ENCODE measurements around the gene MTHFSD. TPM values are rescaled to one million over a fixed set of nuclear protein-coding genes. Genes with fewer than 3 reads are reported as not detected.

MTHFSD gene
- polyA plus RNA-seq, 1 donor from 2014 or later, result 19.1 TPM

DNA sequence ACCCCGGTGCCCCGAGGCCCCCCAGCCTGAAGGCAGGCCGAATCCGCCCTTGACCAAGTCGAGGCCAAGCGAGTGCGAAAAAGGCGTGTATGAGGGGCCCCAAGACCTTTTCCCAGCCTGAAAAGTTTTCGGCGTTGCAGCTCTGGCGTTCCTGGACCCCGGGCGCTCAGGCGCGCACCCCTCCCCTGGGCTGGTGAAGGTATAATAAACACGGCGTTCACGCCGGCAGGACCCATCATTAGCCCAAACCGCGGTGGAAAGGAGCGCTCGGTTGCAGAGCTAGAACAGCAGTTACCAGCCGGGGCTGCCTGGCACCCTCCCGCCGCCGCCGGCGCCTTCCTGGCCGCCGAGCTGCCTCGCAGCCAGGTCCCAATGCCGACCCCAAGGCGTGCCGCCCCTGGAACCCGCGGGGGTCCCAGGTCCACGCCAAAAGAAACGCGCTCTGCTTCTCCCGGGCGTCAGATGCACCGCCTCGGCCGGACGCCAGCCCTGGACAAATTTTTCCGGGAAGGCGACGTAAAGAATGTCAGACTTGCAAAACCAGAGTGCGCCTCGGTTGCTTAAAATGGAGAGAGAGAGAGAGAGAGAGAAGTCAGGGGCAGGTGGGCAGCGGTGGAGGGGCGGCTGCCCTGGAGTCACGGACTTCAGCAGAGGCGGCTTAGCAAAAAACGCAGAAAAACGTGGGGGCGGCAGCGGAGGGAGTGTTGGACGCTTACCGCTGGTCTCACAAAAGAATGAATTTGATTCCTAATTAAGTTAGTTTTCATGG is 56.2 kb downstream of the MTHFSD start:
- Mint-ChIP-seq H3K9me3 (no peaks in the 10 kb centered on the region), H3K27me3 (peaks cover 62% of the 10 kb centered on the region), H3K27ac (peak overlapping the region; percentile 58 to 86 (median 71)), H3K4me1 (peaks cover 1 to 7% (median 2%) of the 10 kb centered on the region in 3 donors), H3K36me3 (peaks cover 2% of the 10 kb centered on the region), H3K4me3 (peak overlapping the region in 2 of 4 donors; percentile 9 to 34)

- H3K4me3 Mint-ChIP-seq, result no peak overlapping the region
- peak overlapping the region; percentile 53 to 69 (median 58) for H3K27ac Mint-ChIP-seq
- peaks cover 67% of the 10 kb centered on the region for H3K27me3 Mint-ChIP-seq
- H3K36me3 Mint-ChIP-seq, result peaks cover 2% of the 10 kb centered on the region
- no peaks in the 10 kb centered on the region for H3K9me3 Mint-ChIP-seq
- peaks cover 1 to 7% (median 2%) of the 10 kb centered on the region in 3 donors for H3K4me1 Mint-ChIP-seq
These were observed 56.8 kb downstream of the MTHFSD start for GRCh38 chr16:86498155-86498670.

DNA sequence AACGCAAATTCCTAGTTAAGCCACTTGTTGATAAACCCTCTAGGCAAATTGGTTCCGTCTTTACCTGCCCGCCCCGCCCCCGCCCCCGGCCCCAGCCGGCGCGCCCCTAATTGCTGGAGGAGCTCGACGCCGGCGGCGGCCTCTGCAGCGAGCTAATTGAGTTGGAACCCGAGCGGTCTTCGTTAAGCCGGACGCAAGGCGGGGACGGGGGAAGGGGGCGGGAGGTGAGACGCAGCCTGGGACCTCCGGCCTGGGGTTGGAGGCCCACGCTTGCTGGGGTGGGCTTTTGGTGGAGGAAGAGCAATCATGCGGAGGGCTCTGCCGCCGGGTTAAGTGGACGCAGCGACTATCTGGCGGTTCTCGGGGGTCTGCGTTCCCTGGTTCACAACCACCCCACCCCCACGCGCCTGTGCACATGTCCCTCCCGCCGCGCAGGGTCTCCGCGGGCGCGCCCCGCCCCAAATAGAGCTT is 57.4 kb downstream of the MTHFSD start:
- Mint-ChIP-seq H3K4me3 (no peak overlapping the region), H3K27me3 (peaks cover 69% of the 10 kb centered on the region), H3K27ac (no peak overlapping the region), H3K36me3 (peaks cover 2% of the 10 kb centered on the region), H3K9me3 (no peaks in the 10 kb centered on the region), H3K4me1 (peaks cover 1 to 7% (median 2%) of the 10 kb centered on the region in 3 donors)

DNA sequence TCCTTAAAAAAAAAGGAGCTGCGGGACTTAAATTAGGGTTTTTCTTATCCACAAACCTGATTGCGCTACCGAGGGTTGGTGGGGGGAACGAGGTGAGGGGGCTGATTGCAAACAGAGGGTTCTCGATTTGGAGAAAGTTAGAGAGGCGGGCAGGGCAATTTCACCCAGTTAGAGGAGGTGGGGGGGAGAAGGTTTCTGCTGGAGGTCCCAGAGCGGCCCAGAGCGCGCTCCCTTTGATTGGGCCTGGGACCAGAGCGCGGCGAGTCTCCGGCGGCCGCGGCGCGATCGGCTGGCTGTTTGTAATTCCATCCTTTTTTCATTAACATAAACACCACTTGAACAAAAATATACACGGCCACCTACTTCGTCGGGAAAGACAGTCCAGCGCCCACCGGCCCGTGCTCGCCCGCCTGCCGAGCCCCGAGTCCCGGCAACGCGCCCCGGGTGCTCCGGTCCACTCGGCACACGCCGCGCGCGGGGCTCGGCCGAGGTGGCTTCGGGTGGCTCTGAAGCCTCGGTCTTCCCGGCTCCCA is 58.0 kb downstream of the MTHFSD start:
- H3K27ac Mint-ChIP-seq, result peak overlapping the region in 2 of 3 donors; percentile 39 to 92

GRCh38 chr16:86496262-86496928 is 58.6 kb downstream of the MTHFSD start:
- H3K4me1 Mint-ChIP-seq, result peaks cover 1 to 7% (median 2%) of the 10 kb centered on the region in 3 donors
- peaks cover 69% of the 10 kb centered on the region for H3K27me3 Mint-ChIP-seq
- H3K4me3 Mint-ChIP-seq, result peak overlapping the region in 1 of 4 donors; percentile 52
- peak overlapping the region in 2 of 3 donors; percentile 39 to 92 for H3K27ac Mint-ChIP-seq
- peaks cover 2% of the 10 kb centered on the region for H3K36me3 Mint-ChIP-seq
- no peaks in the 10 kb centered on the region for H3K9me3 Mint-ChIP-seq

More for the DNA sequence above, 58.0 kb downstream of the MTHFSD start:
- Mint-ChIP-seq H3K4me1 (peaks cover 1 to 7% (median 2%) of the 10 kb centered on the region in 3 donors), H3K36me3 (peaks cover 2% of the 10 kb centered on the region), H3K27me3 (peaks cover 69% of the 10 kb centered on the region), H3K9me3 (no peaks in the 10 kb centered on the region), H3K4me3 (no peak overlapping the region)

DNA sequence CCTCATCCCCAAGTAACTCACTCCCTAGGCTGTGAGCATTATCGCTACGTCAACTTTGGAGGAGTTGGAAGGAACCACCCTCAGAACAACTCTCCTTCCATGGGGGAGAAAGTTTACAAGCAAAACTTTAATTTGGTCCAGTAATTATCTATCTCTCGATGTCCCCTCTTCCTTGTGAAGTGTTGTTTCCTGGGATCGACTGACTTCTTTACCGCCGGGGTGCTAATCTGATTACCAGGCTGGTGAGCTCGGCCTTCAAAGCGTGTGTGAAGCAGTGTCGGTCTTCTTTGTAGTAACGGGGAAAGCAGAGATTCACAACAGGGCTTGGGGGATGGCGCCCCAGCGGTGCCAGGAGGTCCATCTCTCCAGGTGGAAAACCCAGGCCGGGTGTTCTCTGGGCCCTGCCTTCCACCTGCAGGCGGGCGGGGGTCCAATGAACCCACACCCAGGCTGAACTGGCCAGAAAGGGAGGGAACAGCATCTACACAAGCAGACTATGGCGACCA is 59.2 kb downstream of the MTHFSD start:
- Mint-ChIP-seq H3K4me1 (peaks cover 1 to 7% (median 2%) of the 10 kb centered on the region in 3 donors), H3K4me3 (no peak overlapping the region), H3K27me3 (peaks cover 66% of the 10 kb centered on the region), H3K27ac (peak overlapping the region; percentile 39 to 92 (median 80)), H3K36me3 (peaks cover 2% of the 10 kb centered on the region), H3K9me3 (no peaks in the 10 kb centered on the region)

GRCh38 chr16:86495357-86495701 is 59.7 kb downstream of the MTHFSD start:
- Mint-ChIP-seq H3K9me3 (no peaks in the 10 kb centered on the region), H3K27ac (peak overlapping the region; percentile 19 to 92 (median 39)), H3K36me3 (peaks cover 2% of the 10 kb centered on the region), H3K4me1 (peaks cover 1 to 7% (median 2%) of the 10 kb centered on the region in 3 donors), H3K4me3 (peak overlapping the region in 2 of 4 donors; percentile 8 to 17), H3K27me3 (peaks cover 61% of the 10 kb centered on the region)

DNA sequence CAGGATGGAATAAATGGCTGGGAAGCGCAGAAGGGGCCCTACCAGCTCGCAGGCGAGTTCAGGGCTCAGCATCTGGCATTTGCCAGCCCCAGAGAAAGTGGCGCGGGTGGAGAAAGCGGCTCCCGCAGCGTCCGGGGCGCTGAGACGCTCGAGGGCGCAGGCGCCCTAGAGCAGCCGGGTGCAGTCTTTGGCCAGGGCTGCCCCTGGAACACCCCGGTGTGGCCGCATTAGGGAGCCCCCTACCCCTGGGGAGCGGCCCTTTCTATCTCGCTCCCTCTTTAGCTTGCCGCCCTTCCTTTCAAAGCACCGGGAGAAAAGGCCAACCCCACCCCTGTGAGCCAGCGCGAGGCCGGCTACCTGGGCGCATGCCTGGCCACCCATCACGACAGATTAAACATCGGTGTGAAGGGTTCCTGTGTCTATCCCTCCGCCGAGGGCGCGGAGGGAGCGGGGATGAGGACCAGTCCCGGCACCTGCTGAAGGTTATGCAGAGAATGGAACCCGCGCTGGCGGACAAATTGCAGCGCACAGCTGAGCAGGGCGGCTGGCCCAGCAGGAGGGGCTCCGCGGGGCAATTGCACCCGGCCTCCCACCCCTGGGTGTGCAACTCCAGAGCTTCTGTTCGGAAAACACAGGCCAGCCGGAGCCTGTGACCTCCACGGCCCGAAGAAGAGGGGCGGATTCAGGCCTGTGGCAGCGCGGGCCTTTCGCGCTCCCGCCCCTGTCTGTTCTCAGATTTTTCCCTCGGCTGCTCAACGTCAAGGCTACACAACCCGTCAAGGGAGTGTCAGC is 60.3 kb downstream of the MTHFSD start:
- peaks cover 2% of the 10 kb centered on the region for H3K36me3 Mint-ChIP-seq
- peaks cover 1 to 5% (median 2%) of the 10 kb centered on the region in 3 donors for H3K4me1 Mint-ChIP-seq
- H3K9me3 Mint-ChIP-seq, result no peaks in the 10 kb centered on the region
- peak overlapping the region in 1 of 4 donors; percentile 8 for H3K4me3 Mint-ChIP-seq
- H3K27me3 Mint-ChIP-seq, result peaks cover 64% of the 10 kb centered on the region
- H3K27ac Mint-ChIP-seq, result peak overlapping the region in 2 of 3 donors; percentile 19 to 39

DNA sequence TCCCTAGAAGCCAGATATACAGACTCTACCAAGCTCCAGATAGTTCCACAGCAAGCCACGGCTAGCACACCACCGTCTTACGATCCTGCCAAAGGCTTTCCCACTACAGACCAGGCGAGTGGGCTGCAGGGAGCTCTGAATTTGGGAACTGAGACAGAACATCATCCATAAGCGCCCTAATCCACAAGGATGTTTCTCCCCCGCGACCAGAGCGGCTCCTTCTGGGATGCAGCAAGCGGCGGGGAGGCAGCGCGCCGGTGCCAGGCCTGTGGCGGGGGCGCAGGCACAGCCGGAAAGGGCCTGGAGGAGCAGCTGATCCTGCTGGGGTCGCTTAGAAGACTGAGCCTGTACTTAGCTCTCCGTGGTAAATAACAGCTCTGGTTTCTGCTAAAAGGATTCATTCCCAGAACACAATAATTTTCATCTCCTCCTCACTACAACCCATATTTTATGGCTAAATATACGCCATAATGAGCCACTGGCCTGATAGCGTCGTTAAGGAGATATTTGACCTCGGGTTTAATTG is 60.9 kb downstream of the MTHFSD start:
- Mint-ChIP-seq H3K27ac (peak overlapping the region in 1 of 3 donors; percentile 19), H3K9me3 (peaks cover 0 to 2% (median 0%) of the 10 kb centered on the region in 3 donors), H3K4me1 (peaks cover 0 to 2% (median 1%) of the 10 kb centered on the region in 3 donors), H3K36me3 (peaks cover 2% of the 10 kb centered on the region), H3K4me3 (peak overlapping the region in 1 of 4 donors; percentile 8), H3K27me3 (peaks cover 64% of the 10 kb centered on the region)

DNA sequence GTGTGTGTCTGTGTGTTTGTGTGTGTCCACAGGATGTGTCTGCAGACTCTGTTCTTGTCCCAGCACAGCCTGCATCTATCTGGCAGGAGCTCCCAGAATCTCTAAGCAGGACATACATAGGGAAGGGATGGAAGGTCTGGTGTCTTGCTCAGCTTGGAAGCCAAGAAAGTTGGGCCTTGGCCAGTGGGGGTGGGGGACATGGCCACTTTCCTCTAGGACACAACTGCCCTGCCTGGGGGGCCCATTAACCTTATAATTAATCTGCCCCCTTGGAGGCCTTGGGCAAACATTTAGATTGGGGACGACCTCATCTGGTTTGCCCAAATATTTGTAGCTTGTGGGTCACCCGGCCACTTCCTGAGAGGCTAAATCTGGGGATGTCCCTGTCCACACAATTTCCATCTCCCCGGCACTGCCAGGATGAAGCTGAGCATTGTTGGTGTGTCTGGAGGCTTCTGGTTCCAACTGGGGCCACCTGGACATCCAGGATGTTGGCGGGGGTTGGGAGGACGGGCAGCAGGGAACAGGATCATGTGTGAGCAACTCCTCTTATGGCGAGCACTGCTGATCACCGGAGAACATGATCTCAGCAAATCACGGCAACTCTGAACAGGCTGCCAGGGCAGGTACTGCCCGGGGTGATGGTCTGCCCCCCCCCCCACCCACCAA is 61.9 kb downstream of the MTHFSD start:
- Mint-ChIP-seq H3K27ac (peak overlapping the region in 1 of 3 donors; percentile 53), H3K9me3 (peaks cover 0 to 2% (median 0%) of the 10 kb centered on the region in 3 donors), H3K4me3 (no peak overlapping the region), H3K4me1 (peaks cover 0 to 2% (median 0%) of the 10 kb centered on the region in 3 donors), H3K36me3 (peaks cover 2% of the 10 kb centered on the region), H3K27me3 (peaks cover 60% of the 10 kb centered on the region)

DNA sequence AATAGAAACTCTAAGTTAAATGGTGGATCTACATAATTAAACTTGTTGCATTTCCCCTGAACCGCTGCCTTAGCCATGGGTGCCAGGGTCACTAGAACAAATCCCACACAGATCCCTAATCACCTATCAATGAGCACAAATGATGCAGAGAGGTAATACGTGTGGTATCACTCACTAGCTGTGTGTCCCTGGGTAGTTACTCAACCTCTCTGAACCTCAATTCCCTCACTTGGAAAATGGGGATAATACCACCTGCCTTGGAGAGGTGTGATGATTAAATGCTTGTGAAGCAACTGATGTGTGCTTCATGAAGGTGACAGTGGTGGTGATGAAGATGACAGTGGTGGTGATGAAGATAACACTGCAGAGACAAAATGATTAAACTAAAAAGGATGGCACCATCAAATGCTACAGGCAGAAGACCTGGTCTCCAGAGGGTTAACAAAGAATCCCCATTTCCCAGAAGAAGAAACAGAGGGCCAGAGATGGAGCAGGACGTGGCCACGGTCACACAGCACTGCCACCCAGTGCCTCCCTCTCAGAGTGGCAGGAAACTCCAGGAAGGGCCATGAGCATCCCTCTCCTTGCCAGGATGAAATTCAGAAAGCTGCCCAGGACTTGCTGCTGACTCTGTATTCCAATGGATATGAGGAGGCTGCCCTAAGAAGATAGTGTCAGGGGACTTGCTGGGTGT is 62.6 kb downstream of the MTHFSD start:
- peaks cover 0 to 2% (median 0%) of the 10 kb centered on the region in 3 donors for H3K9me3 Mint-ChIP-seq
- H3K27me3 Mint-ChIP-seq, result peaks cover 59% of the 10 kb centered on the region
- H3K4me3 Mint-ChIP-seq, result peak overlapping the region in 1 of 4 donors; percentile 12
- H3K4me1 Mint-ChIP-seq, result peaks cover 0 to 2% (median 0%) of the 10 kb centered on the region in 3 donors
- H3K36me3 Mint-ChIP-seq, result peaks cover 2% of the 10 kb centered on the region
- peak overlapping the region in 1 of 3 donors; percentile 53 for H3K27ac Mint-ChIP-seq

GRCh38 chr16:86491640-86492023 is 63.4 kb downstream of the MTHFSD start:
- Mint-ChIP-seq H3K4me1 (peaks cover 0 to 2% (median 0%) of the 10 kb centered on the region in 3 donors), H3K36me3 (peaks cover 2% of the 10 kb centered on the region), H3K27ac (peak overlapping the region in 1 of 3 donors; percentile 83), H3K27me3 (peaks cover 54% of the 10 kb centered on the region), H3K9me3 (peaks cover 0 to 2% (median 0%) of the 10 kb centered on the region in 3 donors), H3K4me3 (peak overlapping the region in 1 of 4 donors; percentile 12)
